Esophagus muscularis mucosa (tissue), 4 donors: ENCODE results near the gene ARL14.

ENCODE experiments used
- CTCF ChIP-seq, 3 experiments: fragments of 200-600 bp in 2 of 3; fragments of 450-650 bp in 1 of 3; sonication (generic) in 2 of 3; IDR thresholded peaks; one replicate each; pipeline ENCODE4 v1.5.1; 2017 to 2019; ENCODE audit warnings: antibody characterized with exemption in 3 of 3, mild to moderate bottlenecking in 2 of 3, moderate library complexity in 1 of 3
- EP300 ChIP-seq: sonication (generic); formaldehyde crosslinking; IDR thresholded peaks from one replicate; pipeline ENCODE4 v1.6.1; 2017; ENCODE audit warnings: antibody characterized with exemption
- POLR2A ChIP-seq: fragments of 450-650 bp; IDR thresholded peaks from one replicate; pipeline ENCODE4 v1.6.1; 2017; ENCODE audit warnings: antibody characterized with exemption, moderate library complexity, mild to moderate bottlenecking, low read depth
- POLR2AphosphoS5 ChIP-seq, 2 donors: sonication (generic); formaldehyde crosslinking; IDR thresholded peaks; one replicate each; pipeline ENCODE4 v1.6.1; 2017; ENCODE audit warnings: antibody characterized with exemption in 2 of 2

GRCh38 chr3:160693191-160693590 lies 16.2 kb downstream of the ARL14 start:
- TF ChIP-seq POLR2A, result no peak
- no peak for TF ChIP-seq CTCF (IDR thresholded peaks at IDR 0.05)
- no peak for TF ChIP-seq POLR2AphosphoS5 (IDR thresholded peaks at IDR 0.05)
- no peak for TF ChIP-seq EP300
